Measurements from ENCODE around the gene PRKG1.
A peak's percentile ranks its signal among the peaks of the same experiment; 100 is the strongest.

The PRKG1 gene

GRCh38 chr10:51696251-51696650 is 622.0 kb downstream of the PRKG1 start:
- H3K9me3 ChIP-seq (ENCODE audit: control insufficient read depth in 5 of 5, low read length in 5 of 5) = no peaks in the 10 kb centered on the region
- peaks cover 0 to 5% (median 3%) of the 10 kb centered on the region in 5 donors for H3K36me3 ChIP-seq (ENCODE audit: control insufficient read depth in 5 of 5, insufficient read depth in 5 of 5, low read length in 5 of 5)
- peaks cover 8 to 37% (median 32%) of the 10 kb centered on the region in 5 donors for H3K4me1 ChIP-seq (ENCODE audit: control insufficient read depth in 5 of 5, insufficient read depth in 5 of 5, low read length in 5 of 5)
- no peak overlapping the region for H3K9ac ChIP-seq (ENCODE audit: low read length in 5 of 5)
- H3K27ac ChIP-seq (ENCODE audit: low read depth, low read length) = peak overlapping the region; percentile 63
- H3K27me3 ChIP-seq (ENCODE audit: control insufficient read depth in 5 of 5, insufficient read depth in 4 of 5, low read length in 5 of 5) = no peaks in the 10 kb centered on the region
- no peak overlapping the region for H3K4me3 ChIP-seq (ENCODE audit: low read depth in 1 of 5, low read length in 5 of 5)

DNA sequence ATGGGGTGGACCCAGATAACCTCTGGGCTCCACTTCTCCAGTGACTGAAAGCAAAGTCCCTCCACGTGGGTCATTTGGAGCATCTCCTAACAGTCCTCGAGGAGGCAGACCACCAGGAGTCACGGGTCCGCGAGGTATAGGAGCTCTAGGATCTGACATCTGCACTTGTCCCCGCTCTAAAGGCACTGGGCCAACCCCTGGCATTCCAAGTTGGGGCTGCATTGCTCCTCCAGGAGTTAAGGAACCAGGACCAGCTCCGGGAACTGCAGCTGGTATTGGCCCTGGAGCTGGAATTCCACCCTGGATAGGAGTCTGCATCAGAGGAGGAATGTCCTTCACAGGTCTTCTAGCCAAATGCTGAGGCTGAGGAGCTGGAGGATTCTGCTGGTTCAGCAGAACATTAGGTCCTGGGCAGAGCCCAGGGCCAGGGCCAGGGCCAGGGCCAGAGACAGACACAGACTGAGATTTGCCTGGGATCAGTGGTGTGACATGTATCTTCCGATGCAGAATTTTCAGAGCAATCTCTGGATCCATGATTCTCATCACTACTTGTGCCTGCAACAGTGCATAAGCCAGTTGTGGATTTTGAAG is 624.3 kb downstream of the PRKG1 start:
- Histone ChIP-seq H3K4me3 (ENCODE audit: low read depth in 1 of 5, low read length in 5 of 5) (peak overlapping the region; percentile 76 to 100 (median 95)), H3K9me3 (ENCODE audit: control insufficient read depth in 5 of 5, low read length in 5 of 5) (no peaks in the 10 kb centered on the region), H3K36me3 (ENCODE audit: control insufficient read depth in 5 of 5, insufficient read depth in 5 of 5, low read length in 5 of 5) (peaks cover 0 to 5% (median 3%) of the 10 kb centered on the region in 5 donors), H3K9ac (ENCODE audit: low read length in 5 of 5) (peak overlapping the region; percentile 84 to 94 (median 93)), H3K4me1 (ENCODE audit: control insufficient read depth in 5 of 5, insufficient read depth in 5 of 5, low read length in 5 of 5) (peaks cover 8 to 37% (median 32%) of the 10 kb centered on the region in 5 donors), H3K27ac (ENCODE audit: low read depth, low read length) (peak overlapping the region; percentile 95), H3K27me3 (ENCODE audit: control insufficient read depth in 5 of 5, insufficient read depth in 4 of 5, low read length in 5 of 5) (no peaks in the 10 kb centered on the region)

- Histone ChIP-seq H3K9me3 (ENCODE audit: control insufficient read depth in 5 of 5, low read length in 5 of 5) (no peaks in the 10 kb centered on the region), H3K27me3 (ENCODE audit: control insufficient read depth in 5 of 5, insufficient read depth in 4 of 5, low read length in 5 of 5) (no peaks in the 10 kb centered on the region), H3K4me1 (ENCODE audit: control insufficient read depth in 5 of 5, insufficient read depth in 5 of 5, low read length in 5 of 5) (peaks cover 8 to 37% (median 32%) of the 10 kb centered on the region in 5 donors), H3K36me3 (ENCODE audit: control insufficient read depth in 5 of 5, insufficient read depth in 5 of 5, low read length in 5 of 5) (peaks cover 0 to 5% (median 3%) of the 10 kb centered on the region in 5 donors), H3K9ac (ENCODE audit: low read length in 5 of 5) (peak overlapping the region; percentile 84 to 94 (median 93)), H3K4me3 (ENCODE audit: low read depth in 1 of 5, low read length in 5 of 5) (peak overlapping the region; percentile 76 to 100 (median 95)), H3K27ac (ENCODE audit: low read depth, low read length) (peak overlapping the region; percentile 95)
Measured at GRCh38 chr10:51699145-51699474, 624.8 kb downstream of the PRKG1 start.

DNA sequence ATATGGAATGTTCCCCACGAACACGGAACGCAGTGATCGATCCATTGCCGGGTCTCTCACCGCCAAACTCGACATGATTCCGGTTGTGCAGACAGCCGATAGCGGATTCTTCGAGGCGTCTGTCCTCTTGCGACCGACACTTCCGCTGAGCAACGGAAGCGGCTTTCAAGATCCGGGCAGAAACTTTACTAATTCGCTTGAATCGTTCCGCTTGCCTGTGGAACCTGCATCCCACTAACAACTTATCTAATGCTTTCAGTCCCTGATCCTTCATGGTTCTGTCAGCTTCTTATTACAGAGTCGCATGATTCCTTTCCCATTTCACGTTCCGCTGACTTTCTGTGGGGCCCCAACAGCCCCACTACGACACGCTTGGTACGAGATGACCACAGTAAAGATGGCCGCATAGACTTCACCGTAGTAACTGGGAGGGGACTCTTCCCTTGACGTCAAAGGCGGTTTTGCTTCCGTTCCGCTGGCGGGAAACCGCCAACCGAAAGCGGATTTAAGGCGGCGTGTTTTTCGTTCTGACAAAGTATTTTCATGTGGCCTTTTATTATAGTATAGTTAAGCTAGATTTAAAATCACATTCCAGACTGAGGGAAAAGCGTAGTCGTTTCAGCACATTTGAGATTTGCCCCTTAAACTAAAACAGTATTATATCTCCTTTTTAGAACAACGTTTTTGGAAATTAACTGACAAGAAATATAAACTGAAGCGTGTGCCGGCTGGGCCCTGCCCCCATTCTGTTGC is 625.4 kb downstream of the PRKG1 start, which contains the start of gene CSTF2T:
Gene CSTF2T (minus strand): TSS at position 121 of the 753 bp plus-strand sequence. CDS start 46 bp downstream, at position 75.
- H3K4me1 ChIP-seq (ENCODE audit: control insufficient read depth in 5 of 5, insufficient read depth in 5 of 5, low read length in 5 of 5) = peaks cover 8 to 37% (median 32%) of the 10 kb centered on the region in 5 donors

DNA sequence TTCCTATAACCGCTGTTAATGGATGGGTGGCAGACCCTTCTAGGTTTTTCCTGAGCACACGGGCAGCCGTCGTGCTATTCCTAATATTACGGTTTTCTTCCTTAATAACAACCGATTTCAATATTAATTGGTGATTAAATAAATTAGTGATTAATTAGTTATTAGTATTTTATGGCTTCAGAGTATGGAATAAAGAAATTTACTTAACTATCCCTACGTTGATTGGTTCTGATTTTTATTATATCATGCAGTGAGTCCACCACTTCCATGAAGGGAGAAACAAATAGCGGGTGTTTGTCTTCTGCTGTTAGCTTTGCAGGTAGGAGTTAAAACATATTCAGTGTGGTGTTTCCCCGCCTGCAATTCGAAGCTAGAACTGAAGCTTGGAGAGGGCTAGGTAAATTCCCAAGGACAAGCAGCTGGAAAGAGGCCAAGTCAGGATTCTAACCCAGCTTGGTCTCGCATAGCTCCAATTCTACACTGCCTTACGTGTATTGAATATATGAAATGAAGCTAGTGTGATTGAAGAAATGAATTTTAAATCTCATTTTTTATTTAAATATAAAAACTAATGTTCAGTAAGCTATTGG is 626.0 kb downstream of the PRKG1 start:
- Histone ChIP-seq H3K4me1 (ENCODE audit: control insufficient read depth in 5 of 5, insufficient read depth in 5 of 5, low read length in 5 of 5) (peaks cover 8 to 36% (median 32%) of the 10 kb centered on the region in 5 donors), H3K36me3 (ENCODE audit: control insufficient read depth in 5 of 5, insufficient read depth in 5 of 5, low read length in 5 of 5) (peaks cover 0 to 5% (median 3%) of the 10 kb centered on the region in 5 donors), H3K4me3 (ENCODE audit: low read depth in 1 of 5, low read length in 5 of 5) (peak overlapping the region; percentile 76 to 100 (median 95)), H3K9ac (ENCODE audit: low read length in 5 of 5) (peak overlapping the region; percentile 84 to 94 (median 93)), H3K27me3 (ENCODE audit: control insufficient read depth in 5 of 5, insufficient read depth in 4 of 5, low read length in 5 of 5) (no peaks in the 10 kb centered on the region), H3K27ac (ENCODE audit: low read depth, low read length) (peak overlapping the region; percentile 95), H3K9me3 (ENCODE audit: control insufficient read depth in 5 of 5, low read length in 5 of 5) (no peaks in the 10 kb centered on the region)

More for the DNA sequence above, 625.4 kb downstream of the PRKG1 start, which contains the start of gene CSTF2T:
- Histone ChIP-seq H3K9me3 (ENCODE audit: control insufficient read depth in 5 of 5, low read length in 5 of 5) (no peaks in the 10 kb centered on the region), H3K27ac (ENCODE audit: low read depth, low read length) (peak within 1 kb of the TSS; percentile 95), H3K27me3 (ENCODE audit: control insufficient read depth in 5 of 5, insufficient read depth in 4 of 5, low read length in 5 of 5) (no peaks in the 10 kb centered on the region), H3K9ac (ENCODE audit: low read length in 5 of 5) (peak within 1 kb of the TSS; percentile 84 to 94 (median 93)), H3K4me3 (ENCODE audit: low read depth in 1 of 5, low read length in 5 of 5) (peak within 1 kb of the TSS; percentile 76 to 100 (median 95)), H3K36me3 (ENCODE audit: control insufficient read depth in 5 of 5, insufficient read depth in 5 of 5, low read length in 5 of 5) (peaks cover 0 to 5% (median 3%) of the 10 kb centered on the region in 5 donors)

DNA sequence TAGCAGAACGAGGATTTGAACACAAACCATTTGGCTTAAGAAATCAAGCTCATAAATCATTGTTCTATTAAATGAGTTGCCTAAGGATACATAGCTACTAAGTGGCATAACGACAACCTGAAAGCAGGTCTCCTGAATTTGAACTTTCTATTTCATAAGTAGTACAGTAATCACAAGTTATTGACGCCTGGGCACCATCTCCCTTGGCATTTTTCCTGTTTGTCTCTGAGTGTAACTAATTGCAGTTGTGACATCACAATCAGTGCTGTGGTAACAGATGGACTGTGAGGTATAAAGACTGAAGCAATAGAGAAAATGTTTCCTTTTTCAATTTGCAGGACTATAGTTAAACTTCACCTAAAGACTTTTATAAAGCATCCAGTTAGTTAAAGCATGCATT is 631.5 kb downstream of the PRKG1 start:
- no peak overlapping the region for H3K9ac ChIP-seq (ENCODE audit: low read length in 5 of 5)
- no peaks in the 10 kb centered on the region for H3K27me3 ChIP-seq (ENCODE audit: control insufficient read depth in 5 of 5, insufficient read depth in 4 of 5, low read length in 5 of 5)
- H3K4me1 ChIP-seq (ENCODE audit: control insufficient read depth in 5 of 5, insufficient read depth in 5 of 5, low read length in 5 of 5) = no peaks in the 10 kb centered on the region
- H3K36me3 ChIP-seq (ENCODE audit: control insufficient read depth in 5 of 5, insufficient read depth in 5 of 5, low read length in 5 of 5) = no peaks in the 10 kb centered on the region
- no peak overlapping the region for H3K4me3 ChIP-seq (ENCODE audit: low read depth in 1 of 5, low read length in 5 of 5)
- no peak overlapping the region for H3K27ac ChIP-seq (ENCODE audit: low read depth, low read length)
- H3K9me3 ChIP-seq (ENCODE audit: control insufficient read depth in 5 of 5, low read length in 5 of 5) = no peaks in the 10 kb centered on the region

- Histone ChIP-seq H3K27me3 (ENCODE audit: control insufficient read depth in 5 of 5, insufficient read depth in 4 of 5, low read length in 5 of 5) (no peaks in the 10 kb centered on the region), H3K9ac (ENCODE audit: low read length in 5 of 5) (no peak overlapping the region), H3K4me1 (ENCODE audit: control insufficient read depth in 5 of 5, insufficient read depth in 5 of 5, low read length in 5 of 5) (no peaks in the 10 kb centered on the region), H3K4me3 (ENCODE audit: low read depth in 1 of 5, low read length in 5 of 5) (no peak overlapping the region), H3K36me3 (ENCODE audit: control insufficient read depth in 5 of 5, insufficient read depth in 5 of 5, low read length in 5 of 5) (no peaks in the 10 kb centered on the region), H3K9me3 (ENCODE audit: control insufficient read depth in 5 of 5, low read length in 5 of 5) (no peaks in the 10 kb centered on the region), H3K27ac (ENCODE audit: low read depth, low read length) (no peak overlapping the region)
Measured at GRCh38 chr10:51706225-51706624, 631.9 kb downstream of the PRKG1 start.

DNA sequence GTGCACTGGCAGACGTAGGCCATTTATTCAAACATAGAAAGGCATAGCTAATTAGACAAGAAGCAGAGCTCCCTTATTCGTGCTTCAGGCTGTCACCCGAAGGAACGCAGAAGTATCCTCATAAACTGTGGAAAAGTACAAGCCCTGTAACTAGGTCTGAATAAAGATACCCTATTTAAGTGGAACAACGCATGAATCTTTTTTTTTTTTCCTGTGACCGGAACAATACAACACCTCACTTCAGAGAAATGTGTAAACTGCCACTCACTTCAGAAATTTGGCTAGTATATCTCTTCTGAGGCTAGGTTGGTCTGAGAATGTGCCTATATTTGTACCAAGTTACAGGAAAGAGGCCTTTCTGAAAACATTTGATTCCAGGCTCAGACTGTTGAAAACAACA is 633.1 kb downstream of the PRKG1 start:
- Histone ChIP-seq H3K36me3 (ENCODE audit: control insufficient read depth in 5 of 5, insufficient read depth in 5 of 5, low read length in 5 of 5) (no peaks in the 10 kb centered on the region), H3K27me3 (ENCODE audit: control insufficient read depth in 5 of 5, insufficient read depth in 4 of 5, low read length in 5 of 5) (no peaks in the 10 kb centered on the region), H3K4me3 (ENCODE audit: low read depth in 1 of 5, low read length in 5 of 5) (no peak overlapping the region), H3K4me1 (ENCODE audit: control insufficient read depth in 5 of 5, insufficient read depth in 5 of 5, low read length in 5 of 5) (no peaks in the 10 kb centered on the region), H3K9ac (ENCODE audit: low read length in 5 of 5) (no peak overlapping the region), H3K27ac (ENCODE audit: low read depth, low read length) (no peak overlapping the region), H3K9me3 (ENCODE audit: control insufficient read depth in 5 of 5, low read length in 5 of 5) (no peaks in the 10 kb centered on the region)

- Histone ChIP-seq H3K9me3 (ENCODE audit: control insufficient read depth in 5 of 5, low read length in 5 of 5) (no peaks in the 10 kb centered on the region), H3K9ac (ENCODE audit: low read length in 5 of 5) (no peak overlapping the region), H3K27ac (ENCODE audit: low read depth, low read length) (no peak overlapping the region), H3K4me3 (ENCODE audit: low read depth in 1 of 5, low read length in 5 of 5) (no peak overlapping the region), H3K27me3 (ENCODE audit: control insufficient read depth in 5 of 5, insufficient read depth in 4 of 5, low read length in 5 of 5) (no peaks in the 10 kb centered on the region), H3K4me1 (ENCODE audit: control insufficient read depth in 5 of 5, insufficient read depth in 5 of 5, low read length in 5 of 5) (no peaks in the 10 kb centered on the region), H3K36me3 (ENCODE audit: control insufficient read depth in 5 of 5, insufficient read depth in 5 of 5, low read length in 5 of 5) (no peaks in the 10 kb centered on the region)
Measured at GRCh38 chr10:51707821-51708424, 633.6 kb downstream of the PRKG1 start.

Measured in subcutaneous abdominal adipose tissue (tissue), 5 donors.